Left renal pelvis (tissue), 4 donors: Measurements from ENCODE around the gene NUP153. TPM values are rescaled to one million over a fixed set of nuclear protein-coding genes. Genes with fewer than 3 reads are reported as not detected.

Experiments used
- DNase-seq, 4 donors: peaks; one replicate each; pipeline ENCODE4 v3.0.0-alpha.2; 2013; ENCODE audit warnings: low read depth in 4 of 4, low spot score in 3 of 4
- polyA plus RNA-seq, 4 donors: library from polyadenylated mRNA; unstranded; fragments of 120-200 nt; gene quantifications; one replicate each; pipeline ENCODE4 v1.2.1, GENCODE V29; 2013; ENCODE audit not compliant: insufficient read length in 4 of 4

Gene NUP153
- polyA plus RNA-seq, 4 donors = 46.4 to 61.9 (median 55.2) TPM

DNA sequence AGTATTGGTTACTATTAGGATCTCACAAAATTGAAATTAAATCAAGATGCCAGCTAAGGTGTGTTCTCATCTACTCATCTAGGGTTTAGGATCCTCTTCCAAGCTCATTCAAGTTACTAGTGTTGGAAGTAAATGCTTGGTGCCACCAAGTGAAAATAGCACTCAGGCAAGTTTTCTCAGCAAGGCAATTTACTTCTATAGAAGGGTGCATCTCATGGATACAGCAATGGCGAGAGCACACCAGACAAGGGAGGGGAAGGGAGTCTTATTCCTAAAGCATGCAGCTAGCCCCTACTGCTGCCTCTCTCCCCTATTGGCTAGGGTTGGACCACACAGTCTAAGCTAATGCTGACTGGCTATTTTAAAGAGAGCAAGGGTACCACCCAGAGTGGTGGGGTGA lies 129.7 kb downstream of the NUP153 start:
- DNase-seq = no peak

DNA sequence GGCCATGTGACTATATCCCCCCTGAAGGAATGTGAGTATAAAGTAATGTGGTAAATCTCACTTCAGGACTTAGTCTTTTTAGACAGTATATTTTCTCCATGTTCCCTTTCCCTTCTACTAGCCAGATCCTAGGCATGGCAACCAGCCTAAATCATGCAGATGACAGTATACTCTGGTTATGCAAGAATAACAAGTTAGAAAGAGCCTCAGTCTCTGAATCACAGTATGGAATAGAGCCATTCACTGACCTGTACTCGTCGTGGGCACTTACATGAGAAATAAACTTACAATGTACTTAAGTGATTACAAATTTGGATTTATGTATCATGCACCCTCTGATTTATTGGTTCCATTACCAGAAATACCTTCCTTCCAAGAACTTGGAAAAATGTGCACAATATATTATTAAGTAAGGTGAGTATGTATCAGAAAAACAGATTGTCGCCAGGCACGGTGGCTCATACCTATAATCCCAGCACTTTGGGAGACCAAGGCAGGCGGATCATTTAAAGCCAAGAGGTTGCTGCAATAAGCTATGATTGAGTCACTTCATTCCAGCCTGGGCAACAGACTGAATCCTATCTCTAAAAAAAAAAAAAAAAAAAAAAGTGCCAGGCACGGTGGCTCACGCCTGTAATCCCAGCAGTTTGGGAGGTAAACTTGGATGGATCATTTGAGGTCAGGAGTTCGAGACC lies 131.7 kb downstream of the NUP153 start:
- no peak for DNase-seq

DNA sequence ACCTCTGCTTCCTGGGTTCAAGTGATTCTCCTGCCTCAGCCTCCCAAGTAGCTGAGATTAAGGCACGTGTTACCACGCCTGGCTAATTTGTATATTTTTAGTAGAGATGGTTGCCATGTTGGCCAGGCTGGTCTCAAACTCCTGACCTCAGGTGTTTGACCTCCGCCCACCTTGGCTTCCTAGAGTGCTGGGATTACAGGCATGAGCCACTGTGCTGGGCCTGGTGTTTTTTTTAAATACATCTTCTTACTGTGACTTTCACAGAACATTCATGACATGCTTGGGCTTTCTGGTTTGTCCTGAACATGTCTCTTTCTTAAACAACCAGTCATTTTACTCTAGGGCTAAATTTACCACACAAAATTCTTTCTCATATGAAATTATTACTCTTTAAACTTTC lies 141.3 kb downstream of the NUP153 start:
- DNase-seq = no peak

Other genes with a start within 250 kb of the NUP153 start
- 10 to 100 TPM; 40.3 to 69.0 (median 51.5) TPM for gene FAM8A1, start 106.6 kb downstream of the NUP153 start, polyA plus RNA-seq